Measurements from ENCODE around the gene FHOD3.

DNA sequence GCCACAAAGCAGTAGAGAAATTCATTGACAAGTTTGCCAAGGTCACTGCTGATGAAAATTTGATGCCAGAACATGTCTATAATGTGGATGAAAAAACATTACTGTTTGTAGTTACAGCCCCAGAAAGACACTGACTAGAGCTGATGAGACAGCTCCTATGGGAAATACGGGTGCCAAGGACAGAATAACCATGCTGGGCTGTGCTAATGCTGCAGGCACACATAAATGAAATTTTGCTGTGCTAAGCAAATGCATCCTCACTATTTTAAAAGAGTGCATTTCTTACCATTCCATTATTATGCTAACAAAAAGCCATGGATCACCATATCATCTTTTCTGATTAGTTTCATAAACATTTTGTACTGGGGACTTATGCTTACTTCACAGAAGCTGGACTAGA, 208.2 kb downstream of the FHOD3 start:
- no peak for TF ChIP-seq POLR2AphosphoS5 (IDR thresholded peaks at IDR 0.05; ENCODE audit: low read depth, low read length)
- TF ChIP-seq POLR2A (IDR thresholded peaks at IDR 0.05; ENCODE audit: low read depth, low read length), result no peak
- TF ChIP-seq TAF1 (IDR thresholded peaks at IDR 0.05; ENCODE audit: borderline replicate concordance, low read depth, low read length), result no peak

Measured in GM12892 (cell line).